DMS79 treated with DMSO at 0.1 percent for 48 hours (cell line): ENCODE results near the gene CHST11.

Source experiments
- DNase-seq: peaks from one replicate; lab custom pipeline; 2025; lab: John Stamatoyannopoulos, UW

Gene CHST11

DNA sequence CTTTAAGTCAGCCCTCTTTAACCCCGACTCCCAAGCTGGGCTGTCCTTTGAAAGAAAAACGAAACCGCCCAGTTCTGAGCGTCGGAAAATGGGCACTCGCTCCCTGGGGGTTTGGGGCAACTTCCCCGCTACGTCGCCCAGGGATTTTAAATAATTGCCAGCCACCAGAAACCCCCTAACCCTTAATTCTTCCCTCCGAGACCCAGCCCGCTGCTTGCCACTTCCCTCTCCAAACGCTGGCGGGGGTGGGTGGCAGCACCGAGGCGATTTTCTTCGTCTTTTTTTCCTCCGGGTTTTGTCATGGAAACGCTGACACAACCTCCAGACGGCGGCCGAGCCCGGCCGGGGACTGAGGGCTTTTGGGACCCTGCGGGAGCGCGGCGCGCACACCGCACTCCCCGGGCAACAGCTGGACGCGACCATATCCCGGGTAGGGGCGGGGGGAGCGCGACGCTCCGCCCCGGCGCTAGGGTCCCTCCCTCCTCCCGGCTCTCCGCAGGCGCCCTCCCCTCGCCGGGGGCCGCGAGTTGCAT is at the start of gene CHST11:
Gene CHST11 (plus strand): TSS at position 532 of the 533 bp plus-strand sequence.
- DNase-seq = peak; percentile 84

DNA sequence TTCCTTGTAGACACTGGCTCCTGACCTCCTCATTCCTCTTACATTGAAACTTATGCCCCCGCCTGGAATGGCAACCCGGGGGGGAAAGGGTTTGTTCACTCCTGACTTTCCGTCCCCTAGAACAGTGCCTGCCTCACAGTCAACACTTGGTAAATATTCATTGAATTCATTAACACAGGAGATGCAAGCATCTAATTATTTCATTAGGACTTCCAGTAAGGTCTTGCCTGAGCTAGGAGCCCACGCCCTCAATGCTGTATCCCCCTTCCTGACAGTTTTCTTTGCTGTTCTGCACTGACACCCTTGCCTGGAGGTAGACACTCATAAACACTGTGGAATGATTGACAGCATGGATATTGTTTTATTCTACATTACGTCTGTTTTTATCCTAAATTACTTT is 49.3 kb upstream of the CHST11 start:
- DNase-seq = no peak

DNA sequence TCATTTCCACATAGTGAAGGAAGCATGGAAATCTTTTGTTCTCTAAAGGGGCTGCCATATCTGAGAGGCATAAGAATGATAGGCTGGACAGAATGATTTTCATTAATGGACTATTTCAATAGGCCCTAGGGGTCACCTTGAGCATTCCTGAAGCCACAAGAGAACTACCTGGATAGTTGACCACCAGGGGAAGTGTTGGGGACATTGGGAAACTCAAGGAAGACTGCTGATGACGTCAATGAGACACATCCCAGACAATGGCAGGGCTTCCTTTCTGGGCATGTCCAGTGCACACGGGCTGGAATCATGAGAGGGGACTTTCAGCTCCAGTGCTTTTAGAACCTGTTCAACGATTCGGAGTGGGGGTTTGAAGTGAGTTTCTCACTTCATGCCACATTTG is 48.8 kb upstream of the CHST11 start:
- peak; percentile 23 for DNase-seq

DNA sequence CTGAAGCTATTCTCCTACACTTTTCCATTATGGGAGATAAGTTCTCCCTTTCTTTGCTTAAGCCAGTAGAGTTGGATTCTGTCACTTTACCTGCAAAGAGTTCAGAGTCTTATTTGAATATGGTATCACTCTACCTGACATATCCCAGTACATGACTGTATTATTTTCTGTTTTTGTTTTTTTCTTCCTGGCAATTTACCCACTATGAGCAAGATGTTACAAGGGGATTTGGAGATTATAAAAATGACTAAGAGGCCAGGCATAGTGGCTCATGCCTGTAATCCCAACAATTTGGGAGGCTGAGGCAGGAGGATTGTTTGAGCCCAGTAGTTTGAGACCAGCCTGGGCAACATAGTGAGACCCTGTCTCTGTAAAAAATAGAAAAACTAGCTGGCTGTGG is 46.4 kb upstream of the CHST11 start:
- DNase-seq = no peak

DNA sequence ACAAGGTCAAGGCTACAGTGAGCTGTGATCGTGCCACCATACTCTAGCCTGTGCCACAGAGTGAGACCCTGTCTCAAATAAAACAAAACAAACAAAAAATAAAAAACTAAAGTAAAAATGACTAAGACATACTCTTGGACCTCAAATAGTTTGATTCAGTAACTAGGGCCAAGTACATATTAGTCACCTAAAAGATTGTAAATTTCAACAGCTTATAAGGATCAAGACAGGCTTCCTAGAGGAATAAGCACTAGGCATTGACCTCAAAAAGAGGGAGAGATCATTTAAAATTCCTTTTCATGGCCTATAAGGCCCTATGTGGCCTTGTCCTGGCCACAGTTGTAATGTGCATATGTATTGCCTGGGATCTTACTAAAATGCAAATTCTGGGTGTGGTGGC is 46.0 kb upstream of the CHST11 start:
- no peak for DNase-seq

DNA sequence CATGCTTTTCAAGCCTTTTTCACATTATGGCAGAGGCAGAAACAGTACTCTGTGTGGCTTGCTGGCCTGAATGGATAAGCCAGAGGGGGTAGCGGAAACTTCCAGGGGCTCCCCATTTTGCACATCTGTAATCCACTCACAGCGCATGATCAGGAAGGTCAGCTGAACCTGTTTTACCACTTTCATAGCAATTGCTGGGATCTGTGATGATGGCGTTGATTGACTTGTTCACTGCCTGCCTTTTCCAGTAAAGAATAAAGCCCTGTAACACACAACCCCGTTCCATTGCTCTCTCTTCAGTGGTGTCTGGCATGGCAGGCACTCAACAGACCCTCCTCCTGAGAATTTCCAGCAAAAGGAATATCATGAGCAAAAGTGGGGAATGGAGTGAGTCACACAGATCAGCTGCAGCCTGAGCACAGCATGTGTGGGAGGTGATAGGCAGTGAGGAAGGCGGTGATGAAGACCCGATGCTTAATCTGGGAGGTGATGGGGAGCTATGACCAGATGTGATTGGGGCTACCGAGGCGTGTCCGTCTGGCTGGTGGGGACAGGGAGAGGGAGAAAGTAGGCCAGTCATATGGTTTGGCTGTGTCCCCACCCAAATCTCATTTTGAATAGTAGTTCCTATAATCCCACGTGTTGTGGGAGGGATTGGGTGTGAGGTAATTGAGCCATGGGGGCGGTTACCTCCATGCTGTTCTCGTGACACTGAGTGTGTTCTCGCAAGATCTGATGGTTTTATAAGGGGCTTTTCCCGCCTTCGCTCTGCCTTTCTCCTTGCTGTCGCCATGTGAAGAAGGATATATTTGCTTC is 44.7 kb upstream of the CHST11 start:
- no peak for DNase-seq

DNA sequence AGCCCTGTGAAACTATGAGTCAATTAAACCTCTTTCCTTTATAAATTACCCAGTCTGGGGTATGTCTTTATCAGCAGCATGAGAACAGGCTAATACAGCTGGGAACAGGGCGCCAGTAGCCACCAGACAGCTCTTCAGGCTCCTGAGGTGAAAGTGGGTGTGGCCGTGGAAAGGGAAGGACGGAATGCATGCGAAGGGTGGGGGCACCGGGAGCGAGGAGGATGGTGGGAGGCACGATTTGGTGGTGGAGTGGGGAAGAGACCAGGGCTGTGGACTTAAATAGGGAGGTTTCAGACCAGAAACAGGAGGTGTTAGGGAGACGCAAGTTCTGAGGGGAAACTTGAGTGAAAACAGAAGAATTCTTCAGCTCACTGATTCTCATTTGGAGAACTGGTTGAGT is 44.1 kb upstream of the CHST11 start:
- DNase-seq = no peak

DNA sequence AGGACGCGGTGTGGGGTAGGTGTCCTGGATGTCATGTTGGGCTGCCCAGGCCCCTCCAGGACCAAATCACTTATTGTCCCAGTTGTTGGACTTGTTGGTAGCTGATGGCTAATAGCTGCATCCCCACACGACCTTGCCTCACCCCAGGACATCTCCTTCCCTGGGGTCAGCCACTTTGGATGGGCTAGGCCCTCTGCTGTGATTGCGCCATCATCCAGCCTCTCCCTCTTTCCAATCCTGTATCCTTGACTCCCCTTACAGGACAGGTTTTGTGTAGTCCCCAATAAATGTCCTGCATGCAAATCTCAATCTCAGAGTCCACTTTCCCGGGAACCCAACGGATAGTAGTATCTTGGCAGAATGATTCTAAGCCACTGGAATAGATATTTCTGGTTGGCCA is 43.4 kb upstream of the CHST11 start:
- DNase-seq = no peak

DNA sequence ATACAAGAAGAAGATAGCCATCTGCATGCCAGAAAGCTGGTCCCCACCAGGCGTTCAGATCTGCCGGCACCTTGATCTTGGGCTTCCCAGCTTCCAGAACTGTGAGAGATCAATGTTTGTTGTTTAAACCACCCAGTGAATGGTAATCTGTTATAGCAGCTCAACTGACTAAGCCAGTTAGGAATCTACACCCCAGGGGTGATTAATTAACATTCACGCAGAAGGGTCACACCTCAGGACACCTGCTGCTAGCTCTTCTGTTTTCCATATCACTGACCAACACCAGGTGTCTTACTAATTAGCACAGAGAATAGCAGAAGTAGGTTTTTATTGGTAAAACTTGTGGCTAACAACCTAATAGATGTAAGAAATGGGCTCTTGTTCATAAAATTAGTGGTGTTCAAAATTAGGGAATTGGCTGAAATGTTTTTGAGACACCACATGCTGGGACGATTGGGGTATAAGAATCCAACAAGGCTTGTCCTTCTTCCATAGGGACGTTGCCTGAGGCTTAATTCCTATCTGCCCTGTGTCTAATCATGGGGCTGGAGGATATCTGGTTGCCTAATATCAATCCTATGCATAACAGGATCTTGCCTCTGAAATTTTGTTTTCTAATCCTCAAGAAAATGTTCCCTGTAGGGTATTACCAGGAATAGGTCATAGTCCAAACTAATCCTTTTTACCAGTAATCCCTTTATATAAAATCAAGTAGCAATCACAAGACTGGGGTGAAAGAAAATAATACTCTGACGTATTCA is 42.0 kb upstream of the CHST11 start:
- DNase-seq = no peak

DNA sequence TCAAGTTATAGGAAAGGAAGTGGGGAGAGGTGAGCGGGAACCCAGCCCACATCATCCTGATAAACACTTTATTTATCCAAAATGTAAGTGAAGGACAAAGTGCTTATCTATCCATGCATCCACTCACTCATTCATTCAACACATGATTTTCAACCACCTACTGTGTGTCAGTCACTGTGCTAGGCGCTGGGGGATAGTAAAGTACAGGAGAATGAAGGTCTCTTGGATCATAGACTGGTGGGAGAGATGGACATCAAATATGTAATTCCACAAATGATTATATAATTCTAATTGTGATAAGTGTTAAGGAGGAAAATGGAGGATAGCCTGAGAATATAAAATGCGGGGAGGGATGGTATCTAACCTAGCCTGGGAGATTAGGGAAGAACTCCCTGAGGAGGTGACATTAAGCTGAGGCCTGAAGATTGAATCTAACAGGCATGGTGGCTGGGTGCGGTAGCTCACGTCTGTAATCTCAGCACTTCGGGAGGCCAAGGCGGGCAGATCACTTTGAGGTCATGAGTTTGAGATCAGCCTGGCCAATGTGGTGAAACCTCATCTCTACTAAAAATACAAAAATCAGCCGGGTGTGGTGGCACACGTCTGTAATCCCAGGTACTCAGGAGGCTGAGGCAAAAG is 41.3 kb upstream of the CHST11 start:
- DNase-seq = no peak

DNA sequence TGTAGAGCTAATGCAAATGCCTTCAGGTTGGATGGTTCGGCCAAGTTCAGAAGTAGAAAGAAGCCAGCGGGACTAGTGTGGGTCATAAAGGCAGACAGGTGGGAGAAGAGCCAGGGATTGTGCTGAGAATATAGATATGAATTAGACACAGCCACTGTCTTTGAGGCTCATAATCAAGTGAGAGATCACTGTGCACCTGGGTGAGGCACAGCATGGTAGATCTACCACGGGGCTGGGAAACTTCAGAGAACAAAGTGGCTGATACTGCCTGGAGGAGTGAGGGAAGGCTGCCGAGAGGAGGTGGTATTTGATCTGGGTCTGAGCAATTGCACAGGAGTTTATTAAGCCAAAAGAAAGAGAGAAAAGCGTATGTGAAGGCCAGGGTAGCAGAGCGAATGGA is 40.6 kb upstream of the CHST11 start:
- DNase-seq = no peak

DNA sequence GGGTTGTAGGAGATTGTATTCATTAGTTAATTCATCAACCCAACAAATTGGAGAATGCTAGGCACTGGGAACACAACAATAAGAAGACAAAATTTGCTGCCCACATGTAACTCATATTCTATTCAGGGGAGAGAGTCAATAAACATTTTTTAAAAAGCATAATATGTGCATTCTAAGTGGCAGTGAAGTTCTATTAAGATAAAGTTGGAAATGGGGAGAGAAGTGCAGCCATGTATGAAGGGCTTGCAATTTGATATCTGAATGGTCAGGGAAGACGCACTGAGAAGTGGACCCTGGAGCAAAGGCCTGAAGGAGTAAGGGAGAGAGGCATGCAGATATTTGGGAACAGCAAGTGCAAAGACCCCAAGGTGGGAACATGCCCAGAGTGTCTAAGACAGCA is 40.2 kb upstream of the CHST11 start:
- no peak for DNase-seq

DNA sequence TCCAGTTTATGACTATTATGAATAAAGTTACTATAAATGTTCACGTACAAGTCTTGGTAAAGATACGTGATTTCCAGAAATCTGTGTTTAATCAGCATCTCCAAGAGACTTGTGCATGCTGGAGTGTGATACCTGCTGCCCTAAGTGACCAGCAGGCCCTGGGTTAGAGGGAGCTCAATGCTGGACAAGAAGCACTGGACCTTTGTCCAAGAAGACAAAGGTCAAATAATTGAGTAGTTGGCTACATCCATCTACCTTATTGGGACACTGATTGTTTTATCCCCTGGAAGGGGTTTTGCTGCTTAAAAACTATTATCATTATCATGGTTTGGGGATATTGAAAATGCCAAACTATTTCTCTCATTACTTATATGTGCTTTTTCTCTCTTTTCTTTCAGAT is 37.0 kb upstream of the CHST11 start:
- no peak for DNase-seq

DNA sequence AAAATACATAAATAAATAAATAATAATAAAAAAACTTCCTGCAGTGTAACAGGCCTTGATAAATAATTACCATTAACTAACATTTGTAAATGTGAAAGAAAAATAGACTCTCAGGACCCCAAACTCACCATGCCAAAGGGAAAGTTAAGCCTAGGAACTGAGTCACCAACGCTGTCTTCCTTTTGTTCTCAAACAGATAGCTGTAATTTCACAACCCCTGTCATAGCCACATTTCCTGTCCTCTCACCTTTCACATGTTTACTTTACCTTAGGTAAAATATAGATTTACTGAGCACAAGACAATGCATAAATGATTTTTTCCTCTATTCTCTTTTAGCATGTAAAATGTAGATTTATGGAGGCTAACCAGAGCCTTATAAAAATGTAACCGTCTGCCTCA is 35.9 kb upstream of the CHST11 start:
- DNase-seq = no peak

DNA sequence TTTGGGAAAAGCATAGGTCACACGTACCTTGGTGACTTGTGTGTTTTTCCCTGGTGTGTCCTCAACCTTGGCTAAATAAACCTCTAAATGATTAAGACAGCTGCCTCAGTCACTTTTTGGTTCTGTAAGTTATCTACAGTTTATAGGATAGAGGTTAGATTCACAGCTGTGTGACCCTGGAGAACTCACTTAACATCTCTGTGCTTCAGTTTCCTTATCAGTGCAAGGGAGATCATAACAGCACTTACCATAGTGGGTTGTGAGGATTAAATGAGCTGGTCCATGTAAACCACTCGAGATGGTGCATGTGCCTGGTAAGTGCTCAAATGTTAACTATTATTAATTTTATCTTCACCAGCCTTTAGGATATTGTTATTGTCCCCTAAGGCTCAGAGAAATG is 35.4 kb upstream of the CHST11 start:
- no peak for DNase-seq

DNA sequence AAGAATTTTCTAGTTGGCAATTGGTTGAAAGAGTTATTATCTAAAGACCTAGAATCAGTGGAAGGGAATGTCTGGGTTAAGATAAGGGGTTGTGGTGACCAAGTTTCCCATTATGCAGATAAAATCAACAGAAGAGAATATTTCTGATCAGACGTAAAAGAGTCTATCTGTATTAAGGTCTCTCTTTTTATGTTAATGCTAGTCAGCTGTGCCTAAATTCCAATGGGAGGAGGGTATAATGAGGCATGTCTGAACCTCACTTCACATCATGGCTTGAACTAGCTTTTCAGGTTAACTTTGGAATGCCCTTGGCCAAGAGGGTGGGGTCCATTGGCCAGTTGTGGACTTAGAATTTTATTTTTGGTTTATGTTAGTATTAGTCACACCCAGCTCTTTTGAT is 34.3 kb upstream of the CHST11 start:
- DNase-seq = no peak

DNA sequence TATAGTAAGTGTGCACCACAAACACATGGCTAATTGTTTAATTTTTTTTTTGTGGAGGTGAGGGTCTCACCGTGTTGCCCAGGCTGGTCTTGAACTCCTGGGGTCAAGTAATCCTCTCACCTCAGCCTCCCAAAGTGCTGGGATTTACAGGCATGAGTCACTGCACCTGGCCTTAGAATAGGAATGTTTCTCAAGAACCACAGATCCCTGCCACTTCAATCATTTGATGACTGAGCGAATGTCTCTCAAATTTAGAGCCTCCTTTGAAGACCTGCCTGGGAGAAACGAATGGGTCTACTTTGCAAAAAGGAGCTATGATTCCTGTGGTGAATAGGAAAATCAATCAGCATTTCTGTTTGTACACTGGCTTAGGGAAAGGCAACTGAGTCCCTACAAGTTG is 33.5 kb upstream of the CHST11 start:
- no peak for DNase-seq

DNA sequence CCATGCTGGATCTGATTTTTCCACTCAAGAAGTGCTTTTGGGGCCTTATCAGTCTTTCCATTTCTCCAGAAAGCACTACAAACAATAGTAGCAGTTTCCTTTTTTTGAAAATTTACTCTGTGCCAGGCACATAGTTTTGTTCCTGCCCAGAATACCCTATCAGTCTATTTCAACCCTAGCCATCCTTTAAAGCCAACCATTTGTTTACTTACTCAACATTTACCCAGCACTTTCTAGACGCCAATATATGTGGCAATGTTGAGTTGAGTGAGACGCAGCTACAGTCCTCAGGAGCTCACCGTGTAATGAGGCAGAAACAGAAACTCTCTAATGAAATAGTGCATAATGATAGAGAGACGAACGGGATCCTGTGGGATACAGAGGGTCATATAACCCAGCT is 32.9 kb upstream of the CHST11 start:
- no peak for DNase-seq

DNA sequence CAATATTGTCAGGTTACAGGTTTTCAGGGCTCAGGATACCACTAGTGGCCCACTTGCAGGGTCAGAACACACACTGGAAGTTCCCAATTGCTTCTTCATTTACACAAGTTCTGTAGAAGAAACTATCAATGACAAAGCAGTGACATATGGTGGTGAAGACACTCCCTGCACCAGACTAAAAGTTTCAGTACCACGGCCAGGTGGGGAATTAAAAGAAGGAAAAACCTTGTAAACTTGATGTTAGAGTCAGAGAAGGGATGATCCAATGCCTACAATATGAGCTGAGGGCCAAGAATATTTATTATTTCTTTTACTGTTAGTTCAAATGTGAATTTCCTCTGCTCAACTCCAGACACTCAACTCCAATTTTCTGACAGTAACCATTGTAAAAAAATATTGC is 31.8 kb upstream of the CHST11 start:
- DNase-seq = no peak

DNA sequence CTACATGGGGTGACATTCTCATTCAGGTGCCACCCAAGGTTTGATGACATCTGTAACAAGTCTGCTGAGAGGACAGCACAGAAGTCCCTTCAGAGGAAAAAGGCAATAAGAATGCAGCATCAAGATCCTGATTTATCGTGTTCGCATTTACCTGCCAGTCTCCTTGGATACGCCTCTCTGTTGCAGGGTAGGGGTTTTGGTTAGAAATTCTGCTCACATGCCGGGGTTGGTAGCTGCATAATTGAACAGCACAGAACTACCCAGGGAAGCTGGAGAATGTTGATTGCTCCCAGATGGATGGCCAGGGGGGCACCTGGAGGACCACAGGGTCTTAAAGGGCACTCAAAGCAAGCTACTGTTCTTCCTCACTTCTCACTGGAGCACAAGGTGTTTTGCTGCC is 31.1 kb upstream of the CHST11 start:
- DNase-seq = no peak

DNA sequence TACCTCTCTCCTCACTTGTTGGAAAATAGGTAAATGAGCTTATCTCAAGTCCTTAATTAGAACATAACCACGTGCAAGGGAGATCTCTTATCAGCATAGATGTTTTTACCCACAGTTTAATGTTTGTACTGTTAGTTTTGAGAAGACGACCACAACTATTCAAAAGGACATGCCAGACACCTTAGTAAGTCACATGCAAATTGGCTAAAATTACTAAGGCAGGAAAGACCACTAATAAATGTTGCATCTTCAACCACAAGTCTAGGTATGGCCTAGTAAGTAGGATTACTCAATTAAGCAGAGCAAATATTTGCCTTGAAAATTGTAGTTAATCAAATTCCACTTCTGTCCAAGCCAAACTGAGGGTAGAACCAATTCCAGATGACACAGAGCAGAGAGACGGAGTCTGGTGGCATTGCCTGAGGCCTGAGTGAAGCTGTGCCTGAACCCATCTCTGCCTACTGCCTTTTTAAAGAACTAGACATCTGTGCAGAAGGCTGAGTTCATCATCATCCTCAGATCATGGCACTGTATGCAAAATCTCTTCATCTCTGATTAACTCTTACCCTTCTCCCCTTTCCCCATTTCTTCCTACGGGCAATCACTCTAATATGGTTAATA is 29.7 kb upstream of the CHST11 start:
- no peak for DNase-seq

DNA sequence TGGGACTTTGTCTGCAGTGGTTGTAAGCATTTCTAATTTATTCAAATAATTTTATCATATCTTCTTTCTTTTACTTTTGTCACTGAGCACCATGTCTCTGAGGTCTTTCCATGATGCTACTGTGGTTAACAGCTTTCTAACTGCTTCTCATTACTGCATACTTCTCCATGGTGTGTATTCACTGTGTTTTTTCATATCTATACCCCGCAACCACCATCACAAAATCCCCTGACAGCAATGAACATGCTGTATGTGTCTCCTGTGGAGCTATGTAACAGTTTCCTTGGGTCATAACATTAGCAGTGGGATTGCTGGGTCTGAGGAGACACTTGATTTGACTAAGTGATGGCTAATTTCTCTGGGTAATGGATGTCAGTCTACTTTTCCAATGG is 29.2 kb upstream of the CHST11 start:
- DNase-seq = no peak
